Stromal cell of bone marrow (primary cell): ENCODE measurements around the gene PLVAP.

ENCODE experiments used
- DNase-seq: peaks from one replicate; pipeline ENCODE4 v3.0.0-alpha.2; 2012; ENCODE audit warnings: low read depth

The PLVAP gene

DNA sequence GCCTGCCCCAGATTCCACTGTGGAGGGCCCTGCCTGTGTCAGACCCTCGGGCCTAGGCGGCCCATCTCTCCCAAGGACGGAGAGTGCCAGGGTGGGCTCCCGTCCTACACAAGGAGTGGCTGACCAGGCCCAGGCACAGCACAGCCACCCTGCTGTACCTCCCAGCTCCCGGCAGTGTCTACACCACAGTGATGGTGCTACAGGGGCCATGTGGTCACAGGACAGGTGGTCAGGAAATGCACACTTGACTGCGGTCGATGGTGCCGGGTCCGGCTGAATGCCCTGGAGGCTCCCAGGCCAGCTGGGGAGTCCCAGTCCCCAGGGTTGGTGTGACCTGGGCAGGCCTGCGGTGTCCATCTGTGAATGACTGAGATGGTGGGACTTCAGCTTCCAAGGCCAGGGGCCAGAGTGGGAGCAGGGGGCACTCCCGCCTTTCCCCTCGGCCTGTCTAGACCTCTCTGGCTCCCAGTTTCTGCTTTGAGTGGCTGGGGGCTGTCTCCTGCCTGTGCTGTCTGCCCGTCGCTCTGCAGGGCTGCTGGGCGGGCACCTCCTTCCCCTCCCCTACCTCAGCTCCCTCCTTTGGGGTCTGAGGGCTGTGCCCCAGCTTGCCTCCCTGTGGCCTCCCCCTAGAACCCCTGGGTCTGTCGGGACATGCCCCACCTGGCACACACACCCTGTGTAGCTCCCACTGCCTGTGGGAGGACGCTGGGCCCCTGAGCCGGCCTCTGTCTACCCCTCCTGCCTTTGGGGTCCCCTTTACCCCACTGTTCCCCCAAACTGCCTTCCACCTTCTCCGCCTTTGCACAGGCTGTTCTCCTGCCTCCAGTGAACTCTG, 55.3 kb downstream of the PLVAP start:
- no peak for DNase-seq

DNA sequence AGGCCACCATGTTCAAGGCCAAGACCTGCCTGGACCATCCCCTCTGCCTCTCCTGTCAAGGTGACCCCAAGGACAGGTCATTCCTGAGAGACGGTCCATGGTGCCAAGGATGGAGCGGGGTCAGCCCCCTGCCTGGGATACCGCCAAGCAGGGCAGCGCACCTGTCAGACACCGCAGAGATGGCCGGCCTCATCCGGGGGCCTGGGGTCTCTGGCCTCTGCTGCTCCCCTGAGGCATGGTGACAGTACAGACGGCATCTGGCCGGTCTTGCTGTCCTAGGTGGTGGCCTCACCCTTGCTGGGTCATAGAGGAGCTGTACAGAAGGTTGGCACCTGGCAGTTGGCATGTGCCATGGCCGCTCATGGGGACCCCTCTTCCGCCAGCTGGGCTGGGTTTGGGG, 56.7 kb downstream of the PLVAP start:
- no peak for DNase-seq

DNA sequence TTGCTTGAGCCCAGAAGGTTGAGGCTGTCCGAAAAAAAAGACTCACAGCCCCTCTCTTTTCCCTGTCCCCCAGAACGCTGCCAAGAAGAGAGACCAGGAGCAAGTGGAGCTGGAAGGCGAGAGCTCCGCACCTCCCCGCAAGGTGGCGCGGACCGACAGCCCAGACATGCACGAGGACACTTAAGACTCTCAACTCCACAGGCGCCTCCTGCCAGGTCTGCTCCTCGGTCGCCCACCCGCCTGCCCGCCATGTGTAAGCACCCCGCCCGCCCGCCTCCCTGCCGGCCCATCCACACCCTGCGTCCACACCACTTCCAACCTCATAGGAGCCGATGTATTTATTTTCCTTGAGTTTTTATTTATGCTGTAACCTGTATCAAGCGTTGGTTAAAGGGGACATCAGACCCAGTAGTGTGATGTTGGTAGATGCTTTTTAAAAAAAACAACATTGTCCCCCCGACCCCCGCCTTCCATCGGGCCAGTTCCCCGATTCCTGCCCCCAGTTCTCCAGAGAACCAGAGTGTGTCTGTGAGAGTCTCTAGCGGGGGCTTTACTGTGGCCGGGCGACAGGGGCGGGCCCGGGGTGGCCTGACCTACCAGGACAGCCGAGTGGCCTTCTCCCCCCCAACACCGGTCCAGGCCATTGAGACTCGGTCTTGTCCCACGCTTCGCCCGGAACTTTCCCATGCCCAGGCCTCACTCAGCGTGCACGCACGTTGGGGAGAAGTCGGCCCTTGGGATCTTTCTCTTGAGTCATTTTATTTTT, 57.5 kb downstream of the PLVAP start:
- DNase-seq = no peak

DNA sequence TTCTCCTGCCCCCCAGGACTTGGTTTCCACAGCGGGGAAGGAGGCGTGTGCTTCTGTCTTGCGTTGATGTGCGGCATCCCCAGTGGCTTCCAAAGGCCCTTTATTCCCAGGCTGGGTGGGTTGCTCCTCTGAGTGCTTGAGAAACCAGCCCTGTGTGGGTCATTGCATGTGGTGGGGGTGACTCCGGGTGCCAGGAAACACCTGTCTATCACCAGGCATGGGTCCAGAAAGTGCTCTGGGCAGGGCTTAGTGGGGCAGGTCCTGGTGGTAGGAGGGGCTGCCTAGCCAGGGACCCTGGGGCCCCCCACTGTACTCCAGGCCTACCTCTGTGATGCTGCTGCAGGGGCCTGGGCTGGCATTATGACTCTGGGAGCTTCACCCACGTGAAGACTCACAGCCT, 58.2 kb downstream of the PLVAP start:
- DNase-seq = no peak

DNA sequence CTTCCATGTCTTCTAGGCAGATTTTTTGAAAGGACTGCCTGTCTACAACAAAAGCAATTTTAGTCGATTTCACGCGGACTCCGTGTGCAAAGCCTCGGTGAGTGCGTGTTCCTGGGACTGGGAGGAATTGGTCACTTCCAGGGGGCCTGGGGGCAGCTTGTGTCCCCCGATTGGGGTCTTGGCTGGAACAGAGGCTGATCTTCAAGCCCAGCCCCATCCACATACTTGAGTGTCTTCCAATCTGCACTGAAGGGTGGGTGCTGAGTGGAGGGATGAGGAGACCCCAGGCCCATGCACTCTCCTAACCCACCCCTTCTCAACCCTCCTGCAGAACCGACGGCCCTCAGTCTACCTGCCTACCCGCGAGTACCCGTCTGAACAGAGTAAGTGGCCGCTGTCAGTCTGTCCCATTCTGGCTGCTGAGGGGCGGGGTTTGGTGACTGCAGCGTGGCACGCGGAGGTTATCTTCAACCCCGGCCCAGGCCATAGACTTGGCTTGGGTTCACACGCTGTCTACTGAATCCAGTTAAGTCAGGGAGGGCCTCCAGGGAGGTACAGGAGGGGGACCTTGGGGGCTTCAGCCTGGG, 63.0 kb downstream of the PLVAP start:
- DNase-seq = no peak

DNA sequence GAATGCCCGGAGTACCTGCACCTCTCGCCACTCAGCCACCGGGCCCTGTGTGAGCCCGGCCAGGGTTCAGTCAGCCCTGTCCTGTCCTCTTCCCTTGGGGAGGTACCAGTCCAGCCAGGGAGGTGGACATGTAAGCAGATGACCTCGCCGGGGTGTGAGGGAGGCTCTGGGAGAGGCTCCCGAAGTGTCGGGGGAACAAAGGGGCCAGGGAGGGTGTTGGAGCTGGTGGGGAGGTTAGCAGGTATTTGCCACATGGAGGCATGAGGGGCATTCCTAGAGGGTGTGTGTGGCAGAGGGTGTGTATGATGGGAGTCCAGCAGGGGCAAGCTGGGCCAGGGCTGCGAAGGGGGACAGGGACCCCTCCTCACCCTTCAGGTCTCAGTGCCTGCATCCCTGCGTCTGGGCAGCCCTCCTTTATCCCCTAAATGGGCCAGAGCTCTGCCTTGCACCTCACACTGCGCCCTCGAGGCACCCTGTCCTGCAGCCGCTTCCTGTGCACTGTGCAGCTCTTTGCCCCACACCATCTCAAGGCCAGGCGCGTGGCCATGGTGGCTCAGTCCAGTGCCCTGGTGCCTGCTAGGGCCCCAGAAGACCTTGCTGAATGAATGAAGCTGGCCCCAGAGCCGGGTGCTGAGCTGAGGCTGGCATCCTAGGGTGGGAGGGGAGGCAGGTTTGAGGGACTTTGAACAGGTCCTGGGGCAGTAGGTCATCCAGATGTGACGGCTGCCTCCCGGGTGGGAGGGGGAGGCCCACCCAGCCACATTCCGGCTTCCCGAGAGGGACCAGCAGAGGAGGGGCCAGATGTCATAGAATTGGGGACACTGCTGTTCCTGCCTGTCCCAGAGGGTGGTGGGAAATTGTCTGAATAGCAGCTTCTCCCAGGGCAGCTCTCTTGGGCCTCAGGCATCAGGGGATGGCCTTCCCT, 64.7 kb downstream of the PLVAP start:
- no peak for DNase-seq

DNA sequence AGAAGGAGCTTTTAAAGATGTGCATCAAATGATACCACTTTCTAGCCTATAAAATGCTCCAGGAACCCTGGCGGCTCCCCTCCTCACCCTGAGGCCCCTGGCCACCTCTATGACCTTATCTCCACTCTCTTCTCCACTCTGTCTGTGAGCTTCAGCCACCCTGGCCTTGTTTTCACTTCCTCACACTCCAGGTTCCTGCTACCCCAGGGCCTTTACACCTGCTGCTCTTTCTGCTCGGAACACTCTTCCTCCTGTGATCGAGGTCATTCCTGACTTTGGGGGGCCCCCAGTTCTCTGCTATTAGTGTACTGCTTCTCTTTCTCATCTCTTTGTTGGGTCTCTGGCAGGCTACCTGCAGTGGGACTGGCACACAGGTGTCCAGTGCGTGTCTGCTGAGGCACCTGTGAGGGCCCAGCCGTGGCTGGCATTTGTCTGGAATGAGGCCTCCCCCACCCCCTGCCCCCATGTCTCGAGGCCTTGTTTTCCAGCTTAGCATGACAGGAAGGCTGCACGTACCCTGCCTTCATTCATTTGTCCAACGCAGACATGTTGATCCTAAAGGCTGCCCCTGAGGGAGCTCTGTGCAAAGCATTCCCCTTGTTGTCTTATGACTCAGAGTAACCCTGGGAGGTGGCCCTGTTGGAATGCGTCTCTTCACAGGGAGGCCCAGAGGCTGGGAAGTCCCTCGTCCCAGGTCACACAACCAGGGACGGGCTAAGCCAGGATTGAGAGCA, 65.5 kb downstream of the PLVAP start:
- DNase-seq = no peak

DNA sequence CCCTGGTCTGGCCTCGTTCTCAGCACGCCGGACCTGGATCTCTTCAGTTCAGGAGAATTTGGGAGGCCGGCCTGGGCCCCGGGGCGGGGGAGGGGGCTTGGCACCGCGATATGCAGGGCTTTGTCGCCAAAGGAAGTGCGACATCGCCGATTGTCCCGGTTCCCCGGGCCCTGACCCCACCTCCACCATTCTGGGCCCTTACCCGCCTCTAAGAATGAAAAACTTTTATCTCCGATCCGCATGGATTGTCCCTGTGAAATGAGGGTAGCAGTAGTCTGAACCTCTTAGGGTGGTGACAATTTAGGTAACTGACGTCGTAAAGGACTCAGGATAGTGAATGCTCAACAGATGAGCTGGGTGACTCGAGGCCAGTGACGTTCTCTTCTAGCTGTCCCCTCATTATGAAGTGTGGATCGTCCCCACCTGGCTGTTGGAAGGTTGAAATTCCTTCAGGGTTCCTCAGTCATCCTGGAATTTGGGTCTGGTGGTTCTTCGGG, 67.1 kb downstream of the PLVAP start:
- DNase-seq = no peak

DNA sequence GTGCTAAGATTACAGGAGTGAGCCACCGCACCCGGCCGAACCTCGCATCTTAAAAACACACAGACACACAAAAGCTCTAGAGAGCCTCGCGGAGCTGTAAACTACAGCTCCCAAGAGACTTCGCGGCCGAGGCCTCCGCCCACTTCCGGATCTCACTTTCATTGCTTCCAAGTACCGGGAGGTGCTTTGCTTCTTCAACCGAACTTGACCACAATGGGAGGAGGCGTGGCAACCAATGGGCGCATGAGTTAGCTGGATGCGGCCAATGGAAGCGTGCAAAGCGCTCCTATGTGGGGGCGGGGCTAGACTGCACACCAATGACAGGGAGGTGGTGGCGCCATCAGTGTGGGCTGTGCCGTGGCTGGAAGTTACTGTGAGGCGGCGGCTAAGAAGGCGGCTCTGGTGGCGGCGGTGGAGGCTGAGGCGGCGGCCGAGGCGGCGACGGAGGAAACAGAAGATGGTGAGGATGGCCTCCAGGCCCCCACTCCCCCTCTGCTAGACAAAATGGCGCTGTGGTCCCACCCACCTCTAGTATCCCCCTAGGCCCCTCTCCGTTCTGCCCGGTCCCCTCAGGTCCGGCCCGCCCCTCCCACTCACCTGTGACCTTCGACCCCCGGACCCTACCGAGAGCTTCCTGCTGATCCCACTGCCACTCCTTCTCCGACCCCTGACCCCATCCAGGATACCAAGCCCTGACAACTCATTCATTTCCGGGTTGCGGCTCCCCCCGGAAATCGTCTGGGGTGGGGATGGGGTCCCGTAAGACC, 67.8 kb downstream of the PLVAP start, which contains the start of gene DDA1:
Gene DDA1 (plus strand): TSS at position 366 of the 767 bp plus-strand sequence. CDS start 92 bp downstream, at position 458.
- DNase-seq = peak; percentile 100

DNA sequence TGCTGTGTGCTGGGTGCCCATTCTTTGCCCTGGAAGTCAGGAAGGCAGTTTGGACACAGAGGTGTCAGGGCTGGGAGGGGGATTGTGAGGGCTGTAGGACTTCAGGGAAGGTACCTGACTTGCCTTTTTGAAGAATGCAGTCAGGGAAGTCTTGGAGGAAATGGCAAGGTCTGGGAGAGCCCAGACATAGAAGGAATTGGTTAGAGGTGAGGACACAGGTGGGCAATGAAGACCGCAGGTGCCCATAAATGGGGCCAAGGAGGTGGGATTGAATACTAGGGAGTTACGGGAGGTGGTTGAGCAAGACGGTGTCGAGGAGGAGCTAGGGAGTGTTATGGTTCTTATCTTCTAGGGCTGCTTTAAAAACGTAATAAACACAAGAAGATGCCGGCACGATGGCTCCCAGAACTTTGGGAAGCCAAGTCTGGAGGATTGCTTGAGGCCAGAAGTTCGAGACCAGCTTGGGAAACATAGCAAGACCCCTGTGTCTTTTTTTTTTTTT, 69.2 kb downstream of the PLVAP start:
- no peak for DNase-seq

DNA sequence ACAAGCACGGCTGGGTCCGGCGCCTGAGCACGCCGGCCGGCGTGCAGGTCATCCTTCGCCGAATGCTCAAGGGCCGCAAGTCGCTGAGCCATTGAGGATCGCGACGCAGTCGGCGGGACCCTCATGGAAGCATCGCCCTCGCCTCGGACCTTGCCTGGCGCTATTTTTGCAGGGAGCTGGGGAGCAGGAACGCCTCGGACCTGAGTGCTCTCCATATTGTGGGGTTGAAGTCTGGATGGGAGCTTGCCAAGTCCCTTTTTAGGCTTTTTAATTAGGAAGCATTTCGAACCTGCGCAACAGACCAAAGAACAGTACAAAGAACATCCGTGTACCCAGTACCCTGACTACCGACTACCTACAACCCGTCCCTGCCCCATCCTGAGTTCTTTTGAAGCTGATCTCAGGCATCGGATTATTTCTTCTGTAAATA, 70.8 kb downstream of the PLVAP start:
- DNase-seq = no peak

DNA sequence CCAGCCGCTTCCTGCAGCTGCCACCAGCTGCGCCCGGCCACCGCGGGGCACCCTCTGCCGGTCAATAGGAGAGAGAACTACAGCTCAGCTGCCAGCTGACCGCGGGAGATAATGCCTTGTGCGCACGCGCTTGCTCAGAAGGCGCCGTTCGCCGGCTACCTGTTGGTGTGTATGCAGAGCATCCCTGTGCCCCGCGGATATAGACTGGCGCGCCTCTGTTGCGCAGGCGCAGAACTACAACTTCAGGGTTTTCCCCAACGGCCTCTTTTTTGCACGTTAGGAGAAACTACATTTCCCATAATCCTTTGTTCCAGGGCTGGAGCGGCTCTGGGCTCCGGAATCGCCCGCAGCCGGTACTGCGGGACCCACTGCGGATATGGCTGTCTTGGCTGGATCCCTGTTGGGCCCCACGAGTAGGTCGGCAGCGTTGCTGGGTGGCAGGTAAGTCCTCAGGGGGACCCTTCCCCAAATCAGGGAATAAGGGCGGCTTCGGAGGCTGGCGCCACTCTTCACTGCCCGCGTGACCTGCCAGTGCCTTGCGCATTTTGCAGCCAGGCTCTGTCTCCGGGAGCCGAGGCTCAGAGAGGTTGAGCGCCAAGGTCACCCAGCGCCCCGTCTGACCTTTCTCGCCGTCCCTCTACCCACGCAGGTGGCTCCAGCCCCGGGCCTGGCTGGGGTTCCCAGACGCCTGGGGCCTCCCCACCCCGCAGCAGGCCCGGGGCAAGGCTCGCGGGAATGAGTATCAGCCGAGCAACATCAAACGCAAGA, 71.4 kb downstream of the PLVAP start, which contains the start of gene MRPL34:
Gene MRPL34 (plus strand): TSS at position 356 of the 768 bp plus-strand sequence. CDS start 21 bp downstream, at position 377.
- peak; percentile 94 for DNase-seq

DNA sequence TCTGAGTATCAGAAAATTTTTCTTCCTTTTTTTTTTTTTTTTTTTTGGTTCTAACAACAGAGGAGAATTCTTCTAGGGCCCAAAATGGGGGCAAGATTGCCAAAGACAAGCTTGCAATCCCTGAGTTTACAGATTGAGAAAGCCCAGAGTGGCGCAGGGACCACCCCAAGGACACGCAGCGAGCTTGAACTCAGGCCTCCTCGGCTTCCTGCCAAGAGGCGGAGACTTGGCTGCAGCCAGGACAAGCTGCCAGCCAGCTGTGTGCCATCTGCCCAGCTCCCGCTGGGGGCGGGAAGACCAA, 72.0 kb downstream of the PLVAP start:
- no peak for DNase-seq

DNA sequence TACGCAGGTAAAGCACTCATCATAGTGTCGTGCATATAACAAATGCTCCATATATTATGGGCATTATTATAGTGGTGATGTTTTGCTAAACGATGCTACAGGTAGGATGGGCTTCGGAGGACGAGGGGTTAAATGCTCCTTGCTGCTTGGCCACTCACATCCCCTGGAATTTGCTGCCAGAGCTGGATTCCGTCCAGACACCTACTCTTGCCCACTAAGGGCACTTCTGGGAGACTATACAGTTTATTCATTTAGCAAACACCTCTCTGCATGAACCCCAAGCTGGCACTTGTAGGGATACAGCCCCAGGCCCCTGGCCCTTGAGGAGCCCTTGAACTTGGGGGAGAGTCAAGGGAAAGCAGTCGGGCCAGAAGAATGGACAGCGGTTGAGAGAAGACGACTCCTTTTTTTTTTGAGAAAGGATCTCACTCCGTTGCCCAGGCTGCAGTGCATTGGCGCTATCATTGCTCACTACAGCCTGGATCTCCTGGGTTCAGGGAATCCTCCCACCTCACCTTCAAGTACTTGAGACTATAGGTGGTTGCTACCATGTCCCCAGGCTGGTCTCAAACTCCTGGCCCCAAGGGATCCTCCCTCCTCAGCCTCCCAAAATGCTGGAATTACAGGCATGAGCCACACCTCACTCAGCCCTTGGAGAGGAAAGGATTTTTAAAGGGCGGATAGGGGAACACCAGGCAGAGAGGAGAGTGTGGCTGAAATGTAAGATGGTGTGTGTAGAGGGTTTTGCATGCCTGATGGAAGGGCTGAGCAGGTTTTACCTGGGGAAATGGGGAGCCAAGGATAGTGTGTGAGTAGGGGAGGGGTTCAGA, 72.5 kb downstream of the PLVAP start:
- DNase-seq = no peak

DNA sequence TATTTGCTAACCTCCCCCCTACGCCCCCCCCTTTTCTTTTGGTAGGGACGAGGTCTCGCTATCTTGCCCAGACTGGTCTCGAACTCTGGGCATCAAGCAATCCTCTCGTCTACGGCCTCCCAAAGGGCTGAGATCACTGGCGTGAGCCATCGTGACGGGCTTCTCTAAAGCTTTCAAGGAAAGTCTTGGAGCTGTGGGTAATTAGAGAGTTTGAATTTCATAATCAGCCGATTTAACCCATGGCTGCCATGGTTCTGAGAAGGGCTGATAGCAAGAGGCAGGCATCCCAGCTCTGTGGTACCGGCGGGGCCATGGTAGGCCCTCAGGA, 73.2 kb downstream of the PLVAP start:
- no peak for DNase-seq

DNA sequence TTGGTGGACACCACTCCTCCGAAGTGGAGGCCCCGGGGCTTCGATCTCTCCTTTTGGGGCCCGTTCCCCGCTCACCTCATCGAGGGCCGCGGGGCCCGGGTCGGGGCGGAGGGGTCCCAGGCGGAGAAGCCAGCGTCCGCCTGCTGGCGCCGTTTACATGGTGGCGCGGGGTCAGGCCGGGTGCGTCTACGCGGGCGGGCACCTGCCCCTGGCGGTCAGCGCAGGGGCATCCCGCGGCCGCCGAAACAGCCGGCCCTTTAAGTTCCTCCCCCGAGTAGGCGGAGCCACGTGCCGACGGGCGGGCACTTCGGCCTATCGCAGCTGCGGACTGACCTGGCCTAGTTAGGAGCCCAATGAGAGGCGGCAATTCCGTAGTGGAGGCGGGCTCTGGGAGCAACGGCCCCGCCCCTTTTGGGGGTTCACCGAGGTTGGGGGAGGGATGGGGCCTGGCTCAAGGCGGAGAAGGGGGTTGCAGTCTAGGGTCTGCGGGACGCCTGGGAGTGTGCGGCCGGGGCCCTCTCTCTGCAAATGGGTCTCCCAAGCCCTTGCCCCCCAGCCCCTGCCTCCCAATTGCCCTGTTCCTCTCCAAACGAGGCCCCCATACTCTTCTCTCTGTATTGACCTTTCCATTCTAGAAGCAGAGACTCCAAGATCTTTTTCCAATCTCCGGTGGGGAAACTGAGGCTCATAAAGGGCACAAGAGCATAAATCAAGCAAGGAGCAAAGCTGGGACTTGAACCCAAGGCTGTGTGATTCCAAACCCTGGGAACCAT, 73.8 kb downstream of the PLVAP start, which contains the start of gene ABHD8:
Gene ABHD8 (minus strand): TSS at position 259 of the 773 bp plus-strand sequence. CDS start 1,809 bp downstream, outside the sequence.
- peak; percentile 89 for DNase-seq

DNA sequence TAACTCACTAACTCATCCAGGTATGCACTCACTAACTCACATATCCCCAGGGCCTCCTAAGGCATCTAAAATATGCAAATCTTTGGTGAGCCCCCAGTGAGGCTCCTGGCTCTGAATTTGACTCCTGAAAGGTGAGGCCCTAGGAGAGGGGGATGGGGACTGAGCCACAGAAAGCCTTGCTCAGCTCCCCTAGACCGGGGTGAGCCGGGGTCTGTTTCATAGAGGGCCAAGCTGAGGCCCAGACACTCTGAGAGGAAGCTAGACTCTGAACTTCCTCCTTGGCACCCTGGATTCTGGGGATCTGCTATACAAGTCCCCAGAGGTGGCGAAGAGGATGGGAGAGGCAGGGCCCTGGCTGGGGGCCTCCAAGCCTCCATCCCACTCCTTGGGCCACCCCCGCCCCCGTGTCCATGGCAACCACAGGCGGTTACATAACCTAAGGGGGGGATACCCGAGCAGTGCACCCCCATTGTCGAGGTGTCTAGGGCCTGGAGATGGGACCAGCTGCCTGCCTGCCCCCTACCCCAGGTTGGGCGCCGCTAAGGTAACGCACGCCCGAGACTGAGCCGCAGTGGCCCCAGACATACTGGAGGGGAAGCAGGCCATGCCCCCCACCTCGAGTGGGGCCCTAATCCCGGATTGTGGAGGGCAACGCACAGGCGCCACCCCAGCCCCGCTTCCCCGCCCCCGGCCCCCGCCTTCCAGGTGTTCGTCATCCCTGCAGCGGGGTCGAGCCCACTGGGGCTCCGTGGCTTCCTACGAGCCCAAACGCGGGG, 74.6 kb downstream of the PLVAP start:
- DNase-seq = no peak
